Frontal cortex (tissue), 4 donors: Measurements from ENCODE around the gene OPN1MW3. TPM values are rescaled to one million over a fixed set of nuclear protein-coding genes. Genes with fewer than 3 reads are reported as not detected.
"Not testable (repeated sequence)": the region's sequence is repeated elsewhere in the genome, so short reads cannot be mapped to it uniquely, and the experiment has no call there.

ENCODE experiments used
- DNase-seq, 2 donors: peaks; one replicate each; pipeline ENCODE4 v3.0.0; 2012; ENCODE audit warnings: low spot score in 2 of 2
- FAIRE-seq: peaks from 2 replicates; lab custom pipeline; 2012; peaks lifted over from hg19 to GRCh38; lab: Jason Lieb, UNC
- total RNA-seq: library from RNA; depleted of rRNA; stranded (reverse); fragments of >200 nt; gene quantifications from one replicate; pipeline ENCODE4 v1.2.3, GENCODE V29; 2014
- donor health status: control.
- donor health status: control.
- donor health status: control.

OPN1MW3 gene
- total RNA-seq, result not detected

DNA sequence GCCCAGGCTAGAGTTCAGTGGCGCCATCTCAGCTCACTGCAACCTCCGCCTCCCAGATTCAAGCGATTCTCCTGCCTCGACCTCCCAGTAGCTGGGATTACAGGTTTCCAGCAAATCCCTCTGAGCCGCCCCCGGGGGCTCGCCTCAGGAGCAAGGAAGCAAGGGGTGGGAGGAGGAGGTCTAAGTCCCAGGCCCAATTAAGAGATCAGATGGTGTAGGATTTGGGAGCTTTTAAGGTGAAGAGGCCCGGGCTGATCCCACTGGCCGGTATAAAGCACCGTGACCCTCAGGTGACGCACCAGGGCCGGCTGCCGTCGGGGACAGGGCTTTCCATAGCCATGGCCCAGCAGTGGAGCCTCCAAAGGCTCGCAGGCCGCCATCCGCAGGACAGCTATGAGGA is at the start of gene OPN1MW3:
TSS of gene OPN1MW3 (plus strand) at position 301 of the 400 bp plus-strand sequence. CDS start at position 339, 38 bp downstream.
- not testable (repeated sequence) for FAIRE-seq, DNase-seq

DNA sequence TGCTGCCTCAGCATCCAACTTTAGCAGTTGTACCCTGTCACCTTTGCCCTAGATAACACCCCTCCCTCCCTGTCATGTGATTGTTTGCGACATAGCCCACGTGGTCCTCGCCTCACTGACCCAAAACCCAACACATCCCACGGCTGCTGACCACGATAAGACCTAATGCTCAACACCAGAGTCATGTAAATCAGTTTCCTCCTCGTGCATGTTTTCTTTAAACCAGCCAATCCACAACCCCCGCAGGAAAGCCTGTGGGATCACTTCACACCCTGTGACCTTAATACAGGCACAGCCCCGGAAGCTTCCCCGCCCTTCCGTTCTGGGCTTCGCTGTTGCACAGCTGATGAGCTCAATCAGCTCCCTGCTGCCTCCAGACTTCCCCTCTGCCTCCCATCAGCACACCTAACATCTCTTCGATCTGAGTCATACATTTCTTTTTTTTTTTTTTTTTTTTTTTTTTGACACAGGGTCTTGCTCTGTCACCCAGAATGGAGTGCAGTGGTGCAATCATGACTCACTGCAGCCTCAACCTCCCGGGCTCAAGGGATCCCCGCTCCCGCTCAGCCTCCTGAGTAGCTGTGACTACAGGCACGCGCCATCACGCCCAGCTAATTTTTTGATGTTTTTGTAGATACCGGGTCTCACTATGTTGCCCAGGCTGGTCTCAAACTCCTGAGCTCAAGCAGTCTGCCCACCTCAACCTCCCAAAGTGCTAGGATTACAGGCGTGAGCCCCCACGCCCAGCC is 47.5 kb upstream of the OPN1MW3 start:
- FAIRE-seq, result not testable (repeated sequence)

DNA sequence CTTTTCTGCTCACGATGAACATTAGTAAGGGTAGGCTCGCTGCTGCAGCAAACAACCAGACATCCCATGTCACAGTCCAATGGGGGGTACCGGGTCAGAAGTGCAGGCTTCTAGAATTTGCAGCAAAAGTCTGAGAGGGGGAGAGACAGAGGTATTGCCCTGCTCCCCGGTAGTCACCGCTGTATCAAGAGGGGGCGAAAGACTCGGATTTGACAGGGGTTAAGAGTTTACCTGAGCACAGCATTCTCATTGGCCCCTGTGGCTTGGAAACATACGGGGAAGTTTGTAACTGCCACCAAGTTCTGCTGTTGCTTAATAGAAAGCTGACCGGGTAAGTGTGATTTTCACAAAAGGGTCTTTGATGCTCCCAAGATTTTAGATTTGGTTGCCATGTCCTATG is 46.3 kb upstream of the OPN1MW3 start:
- not testable (repeated sequence) for DNase-seq, FAIRE-seq

More for the DNA sequence above, 47.5 kb upstream of the OPN1MW3 start:
- not testable (repeated sequence) for DNase-seq

DNA sequence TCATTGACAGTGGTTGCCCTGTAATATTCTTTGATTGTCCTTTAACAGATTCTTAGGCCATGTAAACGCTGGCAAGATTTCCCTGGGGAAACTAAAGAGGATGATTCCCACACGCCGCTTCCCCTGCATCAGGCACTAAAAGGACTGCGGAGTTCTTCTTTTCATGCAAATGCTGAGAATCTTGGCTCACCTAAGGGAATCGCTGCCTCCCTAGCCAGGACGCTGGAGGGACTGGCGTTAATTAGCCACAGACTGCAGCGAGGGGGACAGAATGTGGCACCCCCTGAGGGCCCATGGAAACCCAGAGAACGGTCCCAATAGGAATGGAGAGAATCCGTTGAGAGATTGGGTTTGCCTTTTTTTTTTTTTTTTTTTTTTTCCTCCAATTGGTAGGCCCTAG is 45.9 kb upstream of the OPN1MW3 start:
- not testable (repeated sequence) for DNase-seq, FAIRE-seq

DNA sequence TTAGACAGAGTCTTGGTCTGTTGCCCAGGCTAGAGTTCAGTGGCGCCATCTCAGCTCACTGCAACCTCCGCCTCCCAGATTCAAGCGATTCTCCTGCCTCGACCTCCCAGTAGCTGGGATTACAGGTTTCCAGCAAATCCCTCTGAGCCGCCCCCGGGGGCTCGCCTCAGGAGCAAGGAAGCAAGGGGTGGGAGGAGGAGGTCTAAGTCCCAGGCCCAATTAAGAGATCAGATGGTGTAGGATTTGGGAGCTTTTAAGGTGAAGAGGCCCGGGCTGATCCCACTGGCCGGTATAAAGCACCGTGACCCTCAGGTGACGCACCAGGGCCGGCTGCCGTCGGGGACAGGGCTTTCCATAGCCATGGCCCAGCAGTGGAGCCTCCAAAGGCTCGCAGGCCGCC is 37.9 kb upstream of the OPN1MW3 start, which contains the start of gene OPN1MW2:
TSS of gene OPN1MW2 (plus strand) at position 301 of the 400 bp plus-strand sequence. CDS start at position 361, 60 bp downstream.
- not testable (repeated sequence) for DNase-seq, FAIRE-seq

DNA sequence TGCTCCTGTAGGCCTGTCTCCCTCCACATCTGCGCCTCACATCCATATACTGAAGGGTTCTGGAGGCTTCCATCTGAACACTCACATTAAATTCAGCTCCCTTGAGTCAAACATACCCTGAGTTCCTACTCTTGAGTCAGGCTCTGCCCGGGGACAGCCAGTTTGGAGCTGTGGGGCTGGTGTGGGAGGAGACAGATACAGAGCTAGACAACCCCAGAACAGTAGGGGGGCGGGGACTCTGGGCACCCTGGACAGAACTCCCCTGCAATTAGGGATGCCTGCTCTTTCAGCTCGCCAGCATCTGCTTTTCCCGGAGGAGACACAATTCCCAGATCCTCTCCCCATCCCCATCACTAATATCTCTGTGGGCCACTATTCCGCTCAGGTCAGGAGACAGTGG is 32.1 kb upstream of the OPN1MW3 start:
- not testable (repeated sequence) for DNase-seq, FAIRE-seq

DNA sequence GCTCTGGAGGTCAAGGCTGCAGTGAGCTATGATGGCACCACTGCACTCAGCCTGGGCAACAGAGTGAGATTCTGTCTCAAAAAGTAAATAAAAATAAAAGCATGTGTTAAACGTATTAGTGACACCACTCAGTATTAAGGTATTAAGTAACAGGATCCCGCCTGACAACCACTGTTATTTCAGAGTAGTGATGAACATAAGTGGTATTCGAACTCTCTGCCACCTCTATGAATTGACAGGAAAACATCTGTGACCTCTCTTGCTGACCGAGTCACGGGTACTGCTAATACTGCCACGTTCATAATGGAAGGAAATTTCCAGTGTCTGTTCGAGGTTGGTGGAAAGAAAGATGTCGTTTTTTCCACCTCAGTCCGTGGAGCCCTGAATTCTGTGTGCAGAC is 30.7 kb upstream of the OPN1MW3 start:
- FAIRE-seq, DNase-seq: not testable (repeated sequence)

DNA sequence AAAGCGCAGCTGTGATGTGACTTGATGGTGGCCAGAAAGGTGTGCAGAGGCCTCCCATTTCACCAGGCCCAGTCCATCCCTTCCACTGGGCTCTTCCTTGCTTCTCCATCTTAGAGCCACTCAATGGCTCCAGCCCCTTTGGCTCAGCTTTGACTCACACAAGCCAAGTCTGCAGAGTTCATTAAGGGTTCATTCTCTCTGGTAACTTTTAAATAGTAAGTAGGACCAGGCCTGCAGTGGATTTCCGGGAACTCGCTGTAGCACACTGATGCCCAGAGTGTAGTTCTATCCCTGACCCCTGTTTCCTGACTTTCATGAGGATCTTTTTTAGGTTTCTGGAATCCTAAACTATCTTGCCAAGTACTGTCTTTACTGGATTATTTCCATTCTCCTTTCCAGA is 25.9 kb upstream of the OPN1MW3 start:
- not testable (repeated sequence) for DNase-seq, FAIRE-seq

DNA sequence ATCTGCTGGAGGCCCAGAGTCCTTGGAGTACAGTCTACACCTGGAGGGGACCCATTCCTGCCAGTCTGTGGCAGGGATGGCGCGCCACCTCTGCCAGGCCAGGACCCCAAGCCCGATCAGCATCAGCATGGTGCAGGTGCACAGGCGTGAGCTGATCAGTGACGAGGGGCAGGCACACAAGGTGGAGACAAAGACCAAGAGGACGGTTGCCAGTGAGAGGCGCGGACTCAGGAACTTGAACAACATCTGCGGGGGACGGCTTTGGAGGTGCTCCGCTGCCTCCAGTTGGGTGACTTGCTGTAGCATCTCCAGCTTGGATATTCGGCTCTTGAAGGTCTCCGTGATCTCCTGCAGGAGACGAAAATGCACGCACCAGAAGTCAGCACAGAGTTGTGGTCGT is 23.8 kb upstream of the OPN1MW3 start:
- not testable (repeated sequence) for FAIRE-seq, DNase-seq

DNA sequence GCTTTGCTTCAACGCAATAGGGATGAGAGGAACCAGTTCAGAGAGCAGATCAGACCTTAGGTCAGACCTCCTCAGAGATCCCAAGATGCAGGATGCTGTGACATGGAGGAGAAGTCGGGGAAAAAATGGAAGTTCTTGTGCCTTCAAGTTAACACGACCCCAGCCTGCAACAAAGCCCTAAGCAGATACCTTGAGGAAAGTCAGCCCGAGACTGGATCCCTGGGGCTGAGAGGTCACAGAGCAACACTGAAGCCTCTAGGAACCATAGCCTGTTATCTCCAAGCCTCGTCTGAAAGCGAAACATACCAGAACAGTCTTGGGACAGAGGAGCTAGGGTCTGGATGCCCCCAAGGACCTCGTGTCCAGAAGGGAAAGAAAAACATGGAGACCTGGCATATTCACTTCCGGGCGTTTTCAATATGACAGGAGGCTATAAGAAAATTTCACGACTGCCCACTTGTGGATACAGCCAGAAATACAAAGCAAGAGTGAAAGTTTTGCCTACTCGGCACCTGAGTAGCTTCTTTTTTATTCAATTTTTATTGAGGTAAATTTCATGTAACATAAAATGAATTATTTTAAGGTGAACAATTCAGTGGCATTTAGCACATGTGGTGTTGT is 18.3 kb upstream of the OPN1MW3 start:
- not testable (repeated sequence) for DNase-seq, FAIRE-seq

DNA sequence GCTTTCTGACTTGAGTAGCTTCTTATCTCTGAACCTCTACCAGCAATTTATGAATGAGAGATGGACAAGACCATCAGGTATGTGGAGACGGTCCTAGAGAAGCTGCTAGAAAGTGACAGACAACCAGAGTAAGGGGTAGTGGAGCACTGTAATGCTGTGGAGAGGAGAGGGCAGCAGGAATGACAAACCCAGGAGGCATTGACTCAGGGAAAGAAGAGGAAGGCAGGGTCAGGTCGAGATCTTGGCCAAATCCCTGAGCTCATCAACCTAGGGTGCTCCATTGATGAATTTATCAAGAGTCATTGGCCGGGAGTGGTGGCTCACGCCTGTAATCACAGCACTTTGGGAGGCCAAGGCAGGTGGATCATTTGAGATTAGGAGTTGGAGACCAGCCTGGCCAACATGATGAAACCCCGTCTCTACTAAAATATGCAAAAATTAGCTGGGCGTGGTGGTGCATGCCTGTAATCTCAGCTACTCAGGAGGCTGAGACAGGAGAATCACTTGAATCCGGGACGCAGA is 17.3 kb upstream of the OPN1MW3 start:
- DNase-seq, FAIRE-seq: not testable (repeated sequence)

DNA sequence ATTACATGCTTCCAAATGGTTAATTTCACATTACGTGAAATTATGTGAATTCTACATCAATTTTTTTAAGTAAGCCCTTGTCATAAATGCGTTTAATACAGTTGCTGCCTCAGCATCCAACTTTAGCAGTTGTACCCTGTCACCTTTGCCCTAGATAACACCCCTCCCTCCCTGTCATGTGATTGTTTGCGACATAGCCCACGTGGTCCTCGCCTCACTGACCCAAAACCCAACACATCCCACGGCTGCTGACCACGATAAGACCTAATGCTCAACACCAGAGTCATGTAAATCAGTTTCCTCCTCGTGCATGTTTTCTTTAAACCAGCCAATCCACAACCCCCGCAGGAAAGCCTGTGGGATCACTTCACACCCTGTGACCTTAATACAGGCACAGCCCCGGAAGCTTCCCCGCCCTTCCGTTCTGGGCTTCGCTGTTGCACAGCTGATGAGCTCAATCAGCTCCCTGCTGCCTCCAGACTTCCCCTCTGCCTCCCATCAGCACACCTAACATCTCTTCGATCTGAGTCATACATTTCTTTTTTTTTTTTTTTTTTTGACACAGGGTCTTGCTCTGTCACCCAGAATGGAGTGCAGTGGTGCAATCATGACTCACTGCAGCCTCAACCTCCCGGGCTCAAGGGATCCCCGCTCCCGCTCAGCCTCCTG is 9.9 kb upstream of the OPN1MW3 start:
- not testable (repeated sequence) for DNase-seq, FAIRE-seq

DNA sequence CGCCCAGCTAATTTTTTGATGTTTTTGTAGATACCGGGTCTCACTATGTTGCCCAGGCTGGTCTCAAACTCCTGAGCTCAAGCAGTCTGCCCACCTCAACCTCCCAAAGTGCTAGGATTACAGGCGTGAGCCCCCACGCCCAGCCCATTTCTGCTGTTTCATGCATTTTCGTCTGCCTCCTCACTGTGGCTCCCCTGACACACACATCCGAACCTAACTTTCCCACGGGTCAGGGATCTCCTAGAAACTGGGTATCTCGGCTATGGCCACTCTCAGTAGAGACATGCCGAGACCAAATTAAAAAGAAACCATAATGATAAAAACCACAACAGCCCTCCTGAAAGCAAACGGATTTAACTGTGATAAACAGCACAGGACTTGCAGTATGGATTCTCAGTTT is 9.3 kb upstream of the OPN1MW3 start:
- not testable (repeated sequence) for DNase-seq, FAIRE-seq

DNA sequence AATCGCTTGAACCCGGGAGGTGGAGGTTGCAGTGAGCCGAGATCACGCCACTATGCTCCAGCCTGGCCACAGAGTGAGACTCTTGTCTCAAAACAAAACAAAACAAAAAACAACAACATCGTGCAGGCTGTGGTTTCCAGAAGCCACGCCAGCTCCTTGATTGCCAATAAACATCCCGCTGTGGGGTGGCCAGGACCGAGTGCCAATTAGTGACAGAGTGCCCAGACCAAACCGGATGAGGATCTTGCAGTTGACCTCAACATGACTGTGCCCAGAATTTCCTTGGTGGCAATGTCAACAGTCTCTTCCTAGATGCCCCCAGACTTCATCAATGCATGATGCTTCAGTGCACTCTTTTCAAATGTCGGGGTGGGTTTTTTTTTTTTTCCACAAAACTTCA is 1.3 kb downstream of the OPN1MW3 start:
- DNase-seq, FAIRE-seq: not testable (repeated sequence)

DNA sequence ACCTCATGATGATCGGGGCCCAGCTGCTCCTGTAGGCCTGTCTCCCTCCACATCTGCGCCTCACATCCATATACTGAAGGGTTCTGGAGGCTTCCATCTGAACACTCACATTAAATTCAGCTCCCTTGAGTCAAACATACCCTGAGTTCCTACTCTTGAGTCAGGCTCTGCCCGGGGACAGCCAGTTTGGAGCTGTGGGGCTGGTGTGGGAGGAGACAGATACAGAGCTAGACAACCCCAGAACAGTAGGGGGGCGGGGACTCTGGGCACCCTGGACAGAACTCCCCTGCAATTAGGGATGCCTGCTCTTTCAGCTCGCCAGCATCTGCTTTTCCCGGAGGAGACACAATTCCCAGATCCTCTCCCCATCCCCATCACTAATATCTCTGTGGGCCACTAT is 5.7 kb downstream of the OPN1MW3 start:
- not testable (repeated sequence) for FAIRE-seq, DNase-seq

DNA sequence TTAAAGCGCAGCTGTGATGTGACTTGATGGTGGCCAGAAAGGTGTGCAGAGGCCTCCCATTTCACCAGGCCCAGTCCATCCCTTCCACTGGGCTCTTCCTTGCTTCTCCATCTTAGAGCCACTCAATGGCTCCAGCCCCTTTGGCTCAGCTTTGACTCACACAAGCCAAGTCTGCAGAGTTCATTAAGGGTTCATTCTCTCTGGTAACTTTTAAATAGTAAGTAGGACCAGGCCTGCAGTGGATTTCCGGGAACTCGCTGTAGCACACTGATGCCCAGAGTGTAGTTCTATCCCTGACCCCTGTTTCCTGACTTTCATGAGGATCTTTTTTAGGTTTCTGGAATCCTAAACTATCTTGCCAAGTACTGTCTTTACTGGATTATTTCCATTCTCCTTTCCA is 11.9 kb downstream of the OPN1MW3 start:
- not testable (repeated sequence) for FAIRE-seq

DNA sequence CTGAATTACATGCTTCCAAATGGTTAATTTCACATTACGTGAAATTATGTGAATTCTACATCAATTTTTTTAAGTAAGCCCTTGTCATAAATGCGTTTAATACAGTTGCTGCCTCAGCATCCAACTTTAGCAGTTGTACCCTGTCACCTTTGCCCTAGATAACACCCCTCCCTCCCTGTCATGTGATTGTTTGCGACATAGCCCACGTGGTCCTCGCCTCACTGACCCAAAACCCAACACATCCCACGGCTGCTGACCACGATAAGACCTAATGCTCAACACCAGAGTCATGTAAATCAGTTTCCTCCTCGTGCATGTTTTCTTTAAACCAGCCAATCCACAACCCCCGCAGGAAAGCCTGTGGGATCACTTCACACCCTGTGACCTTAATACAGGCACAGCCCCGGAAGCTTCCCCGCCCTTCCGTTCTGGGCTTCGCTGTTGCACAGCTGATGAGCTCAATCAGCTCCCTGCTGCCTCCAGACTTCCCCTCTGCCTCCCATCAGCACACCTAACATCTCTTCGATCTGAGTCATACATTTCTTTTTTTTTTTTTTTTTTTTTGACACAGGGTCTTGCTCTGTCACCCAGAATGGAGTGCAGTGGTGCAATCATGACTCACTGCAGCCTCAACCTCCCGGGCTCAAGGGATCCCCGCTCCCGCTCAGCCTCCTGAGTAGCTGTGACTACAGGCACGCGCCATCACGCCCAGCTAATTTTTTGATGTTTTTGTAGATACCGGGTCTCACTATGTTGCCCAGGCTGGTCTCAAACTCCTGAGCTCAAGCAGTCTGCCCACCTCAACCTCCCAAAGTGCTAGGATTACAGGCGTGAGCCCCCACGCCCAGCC is 27.3 kb downstream of the OPN1MW3 start:
- DNase-seq, FAIRE-seq: not testable (repeated sequence)

More for the DNA sequence above, 11.9 kb downstream of the OPN1MW3 start:
- DNase-seq, result not testable (repeated sequence)

DNA sequence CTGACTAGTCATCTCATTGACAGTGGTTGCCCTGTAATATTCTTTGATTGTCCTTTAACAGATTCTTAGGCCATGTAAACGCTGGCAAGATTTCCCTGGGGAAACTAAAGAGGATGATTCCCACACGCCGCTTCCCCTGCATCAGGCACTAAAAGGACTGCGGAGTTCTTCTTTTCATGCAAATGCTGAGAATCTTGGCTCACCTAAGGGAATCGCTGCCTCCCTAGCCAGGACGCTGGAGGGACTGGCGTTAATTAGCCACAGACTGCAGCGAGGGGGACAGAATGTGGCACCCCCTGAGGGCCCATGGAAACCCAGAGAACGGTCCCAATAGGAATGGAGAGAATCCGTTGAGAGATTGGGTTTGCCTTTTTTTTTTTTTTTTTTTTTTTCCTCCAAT is 29.0 kb downstream of the OPN1MW3 start:
- not testable (repeated sequence) for DNase-seq, FAIRE-seq
